Hematopoietic multipotent progenitor cell (in vitro differentiated cells): Measurements from ENCODE around the gene BIRC2. TPM values are rescaled to one million over a fixed set of nuclear protein-coding genes. Genes with fewer than 3 reads are reported as not detected.

Source experiments
- small RNA-seq: library from RNA; depleted of rRNA; stranded (forward); fragments of <200 nt; gene quantifications from one replicate; pipeline ENCODE3, GENCODE V24; 2012
- total RNA-seq: library from RNA; depleted of rRNA; stranded (reverse); fragments of >200 nt; gene quantifications from one replicate; pipeline ENCODE4 v1.2.3, GENCODE V29; 2012

Gene BIRC2
- total RNA-seq, 1 donor, result 49.0 TPM

Small RNA genes within 50 kb of the gene (small RNA-seq; reads per million reads assigned to genes)
- gene AP000942.3, result not detected
- gene AP000942.4, result not detected
- not detected for gene RNU6-952P

Other genes starting within 250 kb of the BIRC2 start
- gene YAP1, start 236.8 kb upstream of the BIRC2 start, total RNA-seq, result not detected
- 7.0 TPM for gene BIRC3, start 29.7 kb upstream of the BIRC2 start, total RNA-seq
- 149 TPM for gene TMEM123, start 105.6 kb downstream of the BIRC2 start, total RNA-seq
- gene MMP7, start 183.5 kb downstream of the BIRC2 start, total RNA-seq, result 1.3 TPM